ENCODE measurements around the gene GALNT1. TPM values are rescaled to one million over a fixed set of nuclear protein-coding genes. Genes with fewer than 3 reads are reported as not detected.

Gene GALNT1
- total RNA-seq, 1 donor from 2014 or later = 57.2 TPM

DNA sequence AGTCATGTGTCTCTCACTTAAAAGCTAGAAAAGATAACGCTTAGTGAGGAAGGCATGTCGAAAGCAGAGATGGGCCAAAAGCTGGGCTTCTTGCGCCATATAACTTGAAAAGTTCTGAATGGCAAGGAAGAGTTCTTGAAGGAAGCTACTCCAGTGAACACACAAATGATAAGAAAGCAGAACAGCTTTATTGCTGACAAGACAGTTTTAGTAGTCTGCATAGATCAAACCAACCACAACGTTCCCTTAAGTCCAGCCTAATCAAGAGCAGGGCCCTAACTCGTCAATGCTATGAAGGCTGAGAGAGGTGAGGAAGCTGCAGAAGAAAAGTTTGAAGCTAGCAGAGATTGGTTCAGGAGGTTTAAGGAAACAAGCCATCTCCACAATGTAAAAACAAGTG lies 55.7 kb downstream of the GALNT1 start:
- DNase-seq = no peak
- H3K4me1 ChIP-seq = no peaks in the 10 kb centered on the region
- H3K36me3 ChIP-seq = no peaks in the 10 kb centered on the region
- no peaks in the 10 kb centered on the region for H3K27me3 ChIP-seq (ENCODE audit: low read depth)
- H3K27ac ChIP-seq = no peak overlapping the region
- intact Hi-C loops (cut with DNase I) = no loop called here
- TF ChIP-seq CTCF (IDR thresholded peaks at IDR 0.05) = no peak
- no peaks in the 10 kb centered on the region for H3K9me3 ChIP-seq
- no peak for ATAC-seq
- no peak overlapping the region for H3K4me3 ChIP-seq

- DNase-seq (no peak), ATAC-seq (no peak)
- H3K4me1 ChIP-seq = no peaks in the 10 kb centered on the region
- H3K4me3 ChIP-seq = no peak overlapping the region
- H3K36me3 ChIP-seq = no peaks in the 10 kb centered on the region
- H3K9me3 ChIP-seq = no peaks in the 10 kb centered on the region
- no peak overlapping the region for H3K27ac ChIP-seq
- H3K27me3 ChIP-seq (ENCODE audit: low read depth) = no peaks in the 10 kb centered on the region
- intact Hi-C loops (cut with DNase I) = no loop called here
- TF ChIP-seq CTCF (IDR thresholded peaks at IDR 0.05) = no peak
These were observed 57.8 kb downstream of the GALNT1 start for GRCh38 chr18:35639296-35639695.

DNA sequence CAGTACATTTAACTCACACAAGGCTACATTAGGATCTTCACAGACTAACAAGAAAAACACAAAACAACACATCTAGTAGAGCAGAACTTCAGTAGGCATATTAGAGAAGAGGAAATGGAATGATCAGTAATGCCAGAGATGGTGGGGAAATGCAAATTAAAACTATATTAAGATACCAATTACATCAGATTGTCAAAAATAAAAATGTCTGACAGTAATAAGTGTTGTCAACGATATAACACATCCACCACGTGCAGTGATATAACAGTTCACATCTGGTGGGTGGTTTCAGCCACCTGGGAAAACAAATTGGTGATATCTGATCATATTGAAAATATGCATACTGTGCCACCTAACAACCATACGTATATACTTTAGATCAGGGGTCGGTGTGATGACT lies 59.9 kb downstream of the GALNT1 start:
- Histone ChIP-seq H3K4me1 (no peaks in the 10 kb centered on the region), H3K27ac (no peak overlapping the region), H3K4me3 (no peak overlapping the region), H3K9me3 (no peaks in the 10 kb centered on the region), H3K36me3 (no peaks in the 10 kb centered on the region), H3K27me3 (ENCODE audit: low read depth) (no peaks in the 10 kb centered on the region)
- intact Hi-C loops (cut with DNase I) = no loop called here
- ATAC-seq (no peak), DNase-seq (no peak)
- no peak for TF ChIP-seq CTCF (IDR thresholded peaks at IDR 0.05)

DNA sequence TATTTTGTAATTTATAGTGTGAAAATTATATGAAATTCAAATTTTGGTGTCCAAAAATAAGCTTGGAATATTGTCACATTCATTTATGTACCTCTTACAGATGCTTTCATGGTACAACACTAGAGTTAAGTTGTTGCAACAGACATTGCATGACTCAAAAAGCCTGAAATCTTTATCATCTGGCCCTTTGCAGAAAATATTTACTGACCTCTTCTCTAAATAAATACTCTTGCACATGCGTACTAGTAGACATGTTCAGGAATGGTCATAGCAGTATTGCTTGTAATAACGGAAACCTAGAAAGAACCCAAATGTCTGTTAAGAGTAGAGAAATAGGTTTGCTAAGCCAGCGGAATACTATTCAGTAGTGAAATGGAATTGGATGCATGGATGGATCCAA lies 60.4 kb downstream of the GALNT1 start:
- H3K4me3 ChIP-seq = no peak overlapping the region
- no peak for TF ChIP-seq CTCF (IDR thresholded peaks at IDR 0.05)
- H3K9me3 ChIP-seq = no peaks in the 10 kb centered on the region
- ATAC-seq (no peak), DNase-seq (no peak)
- intact Hi-C loops (cut with DNase I) = no loop called here
- no peaks in the 10 kb centered on the region for H3K4me1 ChIP-seq
- H3K27me3 ChIP-seq (ENCODE audit: low read depth) = no peaks in the 10 kb centered on the region
- H3K27ac ChIP-seq = no peak overlapping the region
- no peaks in the 10 kb centered on the region for H3K36me3 ChIP-seq

- no peak overlapping the region for H3K4me3 ChIP-seq
- no peak overlapping the region for H3K27ac ChIP-seq
- no peaks in the 10 kb centered on the region for H3K4me1 ChIP-seq
- H3K9me3 ChIP-seq = no peaks in the 10 kb centered on the region
- no peaks in the 10 kb centered on the region for H3K36me3 ChIP-seq
- intact Hi-C loops (cut with DNase I) = no loop called here
- no peaks in the 10 kb centered on the region for H3K27me3 ChIP-seq (ENCODE audit: low read depth)
- DNase-seq (no peak), ATAC-seq (no peak)
- no peak for TF ChIP-seq CTCF (IDR thresholded peaks at IDR 0.05)
These were observed 61.3 kb downstream of the GALNT1 start for GRCh38 chr18:35642802-35643201.

DNA sequence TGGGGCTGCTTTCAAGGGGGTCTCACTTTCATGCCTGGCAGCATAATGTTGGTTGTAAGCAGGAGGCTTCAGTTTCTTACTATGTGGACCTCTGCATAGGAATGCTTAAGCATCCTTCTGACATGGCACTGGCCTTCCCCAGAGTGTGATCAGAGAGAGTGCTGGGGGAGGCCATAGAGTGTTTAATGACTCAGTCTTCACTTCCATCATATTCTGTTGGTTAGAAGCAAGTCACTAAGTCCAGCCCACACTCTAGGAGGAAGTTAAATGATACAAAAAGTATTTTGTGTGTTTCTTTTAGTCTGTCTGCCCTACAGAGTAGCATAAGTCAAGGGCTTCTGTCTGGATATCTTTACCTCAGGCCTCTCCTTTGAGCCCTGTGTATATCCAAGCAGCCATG lies 64.9 kb downstream of the GALNT1 start:
- intact Hi-C loops (cut with DNase I) = no loop called here
- Histone ChIP-seq H3K36me3 (no peaks in the 10 kb centered on the region), H3K9me3 (no peaks in the 10 kb centered on the region), H3K4me1 (no peaks in the 10 kb centered on the region), H3K4me3 (no peak overlapping the region), H3K27me3 (ENCODE audit: low read depth) (no peaks in the 10 kb centered on the region), H3K27ac (no peak overlapping the region)
- no peak for ATAC-seq
- no peak for TF ChIP-seq CTCF (IDR thresholded peaks at IDR 0.05)
- DNase-seq = no peak
